Cardiac muscle cell (in vitro differentiated cells and primary cell): ENCODE results near the gene C4B. TPM values are rescaled to one million over a fixed set of nuclear protein-coding genes. Genes with fewer than 3 reads are reported as not detected.
"Not testable (repeated sequence)": the region's sequence is repeated elsewhere in the genome, so short reads cannot be mapped to it uniquely, and the experiment has no call there.

ENCODE experiments used
- DNase-seq, 2 donors: peaks; one replicate each; pipeline versions ENCODE4 v3.0.0 to v3.0.0-alpha.2; 2010 to 2017; ENCODE audit warnings: low read depth in 1 of 2, low spot score in 1 of 2
- H3K27ac ChIP-seq: fragments of 200-600 bp; sonication (generic); 2 replicates; pipeline ENCODE4 v1.5.1; 2016
- H3K27me3 ChIP-seq: fragments of 200-600 bp; sonication (generic); 2 replicates; pipeline ENCODE4 v1.6.0; 2016; ENCODE audit warnings: control low read depth
- H3K36me3 ChIP-seq: fragments of 200-600 bp; sonication (generic); 2 replicates; pipeline ENCODE4 v1.5.1; 2016; ENCODE audit warnings: control low read depth
- H3K4me1 ChIP-seq: fragments of 200-600 bp; sonication (generic); 2 replicates; pipeline ENCODE4 v1.8.1; 2017; ENCODE audit warnings: low read depth, mild to moderate bottlenecking, mixed run types
- H3K4me3 ChIP-seq: fragments of 200-600 bp; sonication (generic); 2 replicates; pipeline ENCODE4 v1.5.1; 2016; ENCODE audit warnings: mild to moderate bottlenecking
- H3K9me3 ChIP-seq: fragments of 200-600 bp; sonication (generic); 2 replicates; pipeline ENCODE4 v1.5.1; 2017; ENCODE audit warnings: low read depth, mild to moderate bottlenecking, control low read depth
- CTCF ChIP-seq: IDR thresholded peaks from 2 replicates; pipeline ENCODE4 v1.5.1; 2012; ENCODE audit warnings: low read depth, mild to moderate bottlenecking, low read length
- polyA plus RNA-seq: library from polyadenylated mRNA; unstranded; fragments of >200 nt; fragmentation: Nextera tagmentation; extraction: Ambion mirVana; gene quantifications from 2 replicates; pipeline ENCODE4 v1.2.1, GENCODE V29; 2016
- total RNA-seq: library from RNA; depleted of rRNA; stranded (reverse); fragments of >200 nt; gene quantifications from 2 replicates; pipeline ENCODE4 v1.2.3, GENCODE V29; 2016

C4B gene
- total and polyA plus RNA-seq, 2 experiments from 2014 or later = 2.7 to 4.1 TPM

DNA sequence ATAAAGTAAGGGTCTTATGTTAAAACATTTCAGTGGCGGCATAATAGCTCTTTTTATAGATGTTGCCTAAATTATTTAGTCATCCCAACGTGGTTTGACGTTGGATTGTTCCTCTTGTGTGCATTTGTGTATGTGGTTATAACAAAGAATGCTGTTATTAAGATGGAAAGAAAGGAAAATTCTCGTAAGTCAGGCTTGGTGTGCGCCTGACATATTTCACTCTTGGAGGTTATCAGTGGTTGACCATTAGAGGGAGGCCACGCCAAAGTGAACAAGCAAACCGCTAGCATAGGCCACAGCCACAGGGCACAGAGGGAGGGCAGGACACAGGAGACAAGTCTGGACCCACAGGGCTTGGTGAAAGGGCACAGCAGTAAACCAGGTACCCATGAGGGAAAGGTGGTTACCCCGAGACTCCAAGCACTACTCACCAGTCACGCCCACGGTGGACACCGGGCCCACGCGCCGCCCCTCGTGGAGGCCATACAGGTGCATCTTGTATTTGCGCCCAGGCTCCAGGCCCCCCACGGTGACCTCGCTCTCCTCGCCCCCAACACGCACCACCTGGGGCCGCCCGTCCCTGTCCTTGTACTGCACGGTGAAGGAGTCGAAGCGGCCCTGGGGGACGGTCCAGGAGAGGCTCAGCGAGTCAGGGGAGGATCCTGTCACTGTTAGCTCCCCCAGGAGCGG, 46.5 kb downstream of the C4B start:
- no peaks in the 10 kb centered on the region for H3K36me3 ChIP-seq
- no peak overlapping the region for H3K4me3 ChIP-seq
- H3K27me3 ChIP-seq = no peaks in the 10 kb centered on the region
- H3K27ac ChIP-seq = no peak overlapping the region
- TF ChIP-seq CTCF = no peak
- H3K9me3 ChIP-seq = no peaks in the 10 kb centered on the region
- H3K4me1 ChIP-seq = no peaks in the 10 kb centered on the region
- no peak for DNase-seq

DNA sequence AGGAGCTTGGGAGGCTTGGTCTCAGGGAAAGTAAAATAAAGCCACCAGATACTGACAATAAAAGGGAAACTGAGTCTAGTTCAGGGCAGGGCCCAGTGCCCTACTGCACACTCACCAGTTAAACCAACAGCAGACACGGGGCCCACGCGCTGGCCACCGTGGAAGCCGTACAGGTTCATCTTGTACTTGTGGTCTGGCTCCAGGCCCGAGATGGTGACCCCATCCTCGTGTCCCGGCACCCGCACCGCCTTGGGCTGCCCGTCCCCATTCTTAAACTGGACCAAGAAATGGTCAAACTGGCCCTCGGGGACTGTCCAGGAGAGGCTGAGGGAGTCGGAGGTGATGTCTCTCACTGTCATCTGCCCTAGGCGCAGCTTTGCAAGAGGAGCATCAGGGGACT, 50.1 kb downstream of the C4B start:
- no peak for DNase-seq
- H3K27me3 ChIP-seq = no peaks in the 10 kb centered on the region
- H3K27ac ChIP-seq = no peak overlapping the region
- no peak overlapping the region for H3K4me3 ChIP-seq
- no peaks in the 10 kb centered on the region for H3K9me3 ChIP-seq
- no peaks in the 10 kb centered on the region for H3K36me3 ChIP-seq
- H3K4me1 ChIP-seq = no peaks in the 10 kb centered on the region
- no peak for TF ChIP-seq CTCF

DNA sequence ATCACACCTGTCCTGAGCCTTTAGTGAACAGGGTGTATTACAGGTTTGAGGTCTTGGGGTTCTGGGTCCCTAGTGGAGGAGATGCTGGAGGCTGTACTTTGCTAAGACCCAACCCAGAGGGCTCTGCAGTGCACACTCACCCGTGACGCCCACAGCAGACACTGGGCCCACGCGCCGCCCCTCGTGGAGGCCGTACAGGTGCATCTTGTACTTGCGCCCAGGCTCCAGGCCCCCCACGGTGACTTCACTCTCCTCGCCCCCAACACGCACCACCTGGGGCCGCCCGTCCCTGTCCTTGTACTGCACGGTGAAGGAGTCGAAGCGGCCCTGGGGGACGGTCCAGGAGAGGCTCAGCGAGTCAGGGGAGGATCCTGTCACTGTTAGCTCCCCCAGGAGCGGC, 52.9 kb downstream of the C4B start:
- not testable (repeated sequence) for H3K27me3 ChIP-seq, H3K4me1 ChIP-seq, H3K9me3 ChIP-seq, DNase-seq, H3K4me3 ChIP-seq, H3K36me3 ChIP-seq, H3K27ac ChIP-seq

GRCh38 chr6:32068315-32068714, 53.7 kb downstream of the C4B start:
- not testable (repeated sequence) for H3K9me3 ChIP-seq, H3K27me3 ChIP-seq, H3K4me3 ChIP-seq, H3K4me1 ChIP-seq, H3K36me3 ChIP-seq, H3K27ac ChIP-seq, DNase-seq

- no peaks in the 10 kb centered on the region for H3K9me3 ChIP-seq
- H3K4me1 ChIP-seq = no peaks in the 10 kb centered on the region
- no peak for TF ChIP-seq CTCF
- no peaks in the 10 kb centered on the region for H3K36me3 ChIP-seq
- H3K27me3 ChIP-seq = no peaks in the 10 kb centered on the region
- DNase-seq = no peak
- no peak overlapping the region for H3K27ac ChIP-seq
- H3K4me3 ChIP-seq = no peak overlapping the region
Observed at GRCh38 chr6:32068867-32069266, 54.3 kb downstream of the C4B start.

- Histone ChIP-seq H3K36me3 (no peaks in the 10 kb centered on the region), H3K27ac (no peak overlapping the region), H3K27me3 (no peaks in the 10 kb centered on the region), H3K4me1 (no peaks in the 10 kb centered on the region), H3K4me3 (no peak overlapping the region), H3K9me3 (no peaks in the 10 kb centered on the region)
- no peak for DNase-seq
- TF ChIP-seq CTCF = no peak
Observed at GRCh38 chr6:32069460-32069859, 54.9 kb downstream of the C4B start.
